ENCODE measurements around the gene ATXN1.

The ATXN1 gene

GRCh38 chr6:16372029-16372776, 389.1 kb downstream of the ATXN1 start:
- TF ChIP-seq CTCF (IDR thresholded peaks at IDR 0.05; ENCODE audit: insufficient read depth, low read length, poor library complexity, severe bottlenecking) (no peak), EZH2phosphoT487 (conservative IDR thresholded peaks at IDR 0.05; ENCODE audit: low read length) (no peak)
- Histone ChIP-seq H3K27me3 (ENCODE audit: low read length) (no peaks in the 10 kb centered on the region), H3K9me3 (ENCODE audit: insufficient read depth, low read length) (no peaks in the 10 kb centered on the region), H4K20me1 (ENCODE audit: low read depth, low read length) (no peaks in the 10 kb centered on the region), H3K4me3 (ENCODE audit: insufficient read depth, low read length, poor library complexity, severe bottlenecking) (no peak overlapping the region), H3K9me2 (replicated peaks; ENCODE audit: insufficient read depth, low read length) (no peaks in the 10 kb centered on the region), H3K36me3 (ENCODE audit: low read length) (no peaks in the 10 kb centered on the region), H3K9ac (ENCODE audit: low read length) (no peak overlapping the region), H2AFZ (ENCODE audit: low read depth, low read length, severe bottlenecking) (no peak overlapping the region), H3F3A (ENCODE audit: insufficient read depth) (no peaks in the 10 kb centered on the region), H3K79me2 (ENCODE audit: insufficient read depth, low read length) (no peaks in the 10 kb centered on the region), H3K27ac (ENCODE audit: low read depth, low read length) (no peak overlapping the region), H3K4me2 (ENCODE audit: low read depth, low read length, poor library complexity, severe bottlenecking) (no peak overlapping the region)

GRCh38 chr6:16371401-16371800, 389.9 kb downstream of the ATXN1 start:
- TF ChIP-seq EZH2phosphoT487 (conservative IDR thresholded peaks at IDR 0.05; ENCODE audit: low read length) (no peak), CTCF (IDR thresholded peaks at IDR 0.05; ENCODE audit: insufficient read depth, low read length, poor library complexity, severe bottlenecking) (no peak)
- H3K9me3 ChIP-seq (ENCODE audit: insufficient read depth, low read length) = no peaks in the 10 kb centered on the region
- no peaks in the 10 kb centered on the region for H3K36me3 ChIP-seq (ENCODE audit: low read length)
- no peak overlapping the region for H2AFZ ChIP-seq (ENCODE audit: low read depth, low read length, severe bottlenecking)
- no peaks in the 10 kb centered on the region for H4K20me1 ChIP-seq (ENCODE audit: low read depth, low read length)
- no peaks in the 10 kb centered on the region for H3K79me2 ChIP-seq (ENCODE audit: insufficient read depth, low read length)
- H3K9ac ChIP-seq (ENCODE audit: low read length) = no peak overlapping the region
- no peaks in the 10 kb centered on the region for H3K9me2 ChIP-seq (replicated peaks; ENCODE audit: insufficient read depth, low read length)
- H3F3A ChIP-seq (ENCODE audit: insufficient read depth) = no peaks in the 10 kb centered on the region
- H3K27me3 ChIP-seq (ENCODE audit: low read length) = no peaks in the 10 kb centered on the region
- 0 out of 2 replicates have a peak overlapping the region, but pooled peaks have one; percentile 8 for H3K27ac ChIP-seq (ENCODE audit: low read depth, low read length)
- H3K4me2 ChIP-seq (ENCODE audit: low read depth, low read length, poor library complexity, severe bottlenecking) = peak overlapping the region; percentile 17
- no peak overlapping the region for H3K4me3 ChIP-seq (ENCODE audit: insufficient read depth, low read length, poor library complexity, severe bottlenecking)

GRCh38 chr6:16370943-16371342, 390.3 kb downstream of the ATXN1 start:
- H3K27me3 ChIP-seq (ENCODE audit: low read length) = no peaks in the 10 kb centered on the region
- no peaks in the 10 kb centered on the region for H3K9me3 ChIP-seq (ENCODE audit: insufficient read depth, low read length)
- no peaks in the 10 kb centered on the region for H4K20me1 ChIP-seq (ENCODE audit: low read depth, low read length)
- no peaks in the 10 kb centered on the region for H3K36me3 ChIP-seq (ENCODE audit: low read length)
- no peaks in the 10 kb centered on the region for H3K79me2 ChIP-seq (ENCODE audit: insufficient read depth, low read length)
- no peak for TF ChIP-seq EZH2phosphoT487 (conservative IDR thresholded peaks at IDR 0.05; ENCODE audit: low read length)
- no peak for TF ChIP-seq CTCF (IDR thresholded peaks at IDR 0.05; ENCODE audit: insufficient read depth, low read length, poor library complexity, severe bottlenecking)
- no peak overlapping the region for H3K4me3 ChIP-seq (ENCODE audit: insufficient read depth, low read length, poor library complexity, severe bottlenecking)
- H3F3A ChIP-seq (ENCODE audit: insufficient read depth) = no peaks in the 10 kb centered on the region
- H3K27ac ChIP-seq (ENCODE audit: low read depth, low read length) = 0 out of 2 replicates have a peak overlapping the region, but pooled peaks have one; percentile 8
- no peaks in the 10 kb centered on the region for H3K9me2 ChIP-seq (replicated peaks; ENCODE audit: insufficient read depth, low read length)
- no peak overlapping the region for H2AFZ ChIP-seq (ENCODE audit: low read depth, low read length, severe bottlenecking)
- no peak overlapping the region for H3K9ac ChIP-seq (ENCODE audit: low read length)
- H3K4me2 ChIP-seq (ENCODE audit: low read depth, low read length, poor library complexity, severe bottlenecking) = peak overlapping the region; percentile 17
